ENCODE data around the gene ATP10A. TPM values are rescaled to one million over a fixed set of nuclear protein-coding genes. Genes with fewer than 3 reads are reported as not detected.
A peak's percentile ranks its signal among the peaks of the same experiment; 100 is the strongest.

Gene ATP10A
- total and polyA plus RNA-seq, 9 of the 15 experiments (the other 6 are each of a cell fraction or from before 2014, with no cell fraction given): 0.09 TPM; not detected in 8

GRCh38 chr15:25738171-25738965 lies 124.8 kb downstream of the ATP10A start:
- Histone ChIP-seq H3K4me2 (ENCODE audit: insufficient read depth, low read length) (no peak overlapping the region), H3K9me3 (replicated peaks; ENCODE audit: control insufficient read depth, insufficient read depth, low read depth, low read length) (no peaks in the 10 kb centered on the region), H3K79me2 (ENCODE audit: control insufficient read depth, insufficient read depth, low read length) (no peaks in the 10 kb centered on the region), H3K27me3 (ENCODE audit: control insufficient read depth in 2 of 2, insufficient read depth in 2 of 2, low read length in 2 of 2) (peaks cover 0 to 36% of the 10 kb centered on the region in 2 experiments; a peak in 3 of 5 replicates), H2AFZ (ENCODE audit: low read depth, low read length) (no peak overlapping the region), H3K9ac (ENCODE audit: insufficient read depth in 1 of 2, low read depth in 2 of 2, low read length in 2 of 2) (no peak overlapping the region), H3K4me1 (replicated peaks in 1 of 2; ENCODE audit: control insufficient read depth in 2 of 2, insufficient read depth in 2 of 2, low read length in 2 of 2) (no peaks in the 10 kb centered on the region), H3K27ac (ENCODE audit: extremely low read depth, low read depth, low read length) (no peak overlapping the region), H3K36me3 (ENCODE audit: control insufficient read depth, insufficient read depth, low read length) (no peaks in the 10 kb centered on the region), H4K20me1 (replicated peaks; ENCODE audit: control insufficient read depth, insufficient read depth, low read length) (0 out of 2 replicates have a peak, but pooled peaks cover 5% of the 10 kb centered on the region), H3K9me1 (ENCODE audit: control insufficient read depth, insufficient read depth, low read length) (no peaks in the 10 kb centered on the region), H3K4me3 (no peak overlapping the region)
- FAIRE-seq (no peak), ATAC-seq (no peak), DNase-seq (ENCODE audit: extremely low read depth in 1 of 4, low spot score in 3 of 4) (no peak)
- ChIA-PET POLR2A (no interaction called here), CTCF (ENCODE audit: low intra/inter-chr PET ratio) (no interaction called here)
- intact Hi-C loops (cut with micrococcal nuclease): no loop called here
- in situ Hi-C loops (cut with MboI): no loop called here
- no TSS peak for BruUV-seq (replicated peaks)
- 2% methylated on average over 7 of the region's 7 CpGs for WGBS (ENCODE audit: insufficient coverage, low coverage, missing lambda C conversion rate)
- TF ChIP-seq EZH2 (IDR thresholded peaks at IDR 0.05; ENCODE audit: borderline replicate concordance, low read depth, low read length) (no peak), CEBPG (CRISPR knock-in tag; IDR thresholded peaks at IDR 0.05) (0 out of 2 replicates have a peak, but pooled peaks have one; percentile 26), CEBPG (tag; conservative IDR thresholded peaks at IDR 0.05 in 1 of 2, IDR thresholded peaks at IDR 0.05 in 1 of 2) (peak; percentile 38 to 92; a peak in 3 of 4 replicates), MAX (CRISPR knock-in tag; IDR thresholded peaks at IDR 0.05) (no peak), ZSCAN29 (IDR thresholded peaks at IDR 0.05) (no peak), ESRRB (CRISPR knock-in tag; IDR thresholded peaks at IDR 0.05; ENCODE audit: borderline replicate concordance) (no peak), CEBPB (tag; IDR thresholded peaks at IDR 0.05) (peak; percentile 88), IRF9 (tag; IDR thresholded peaks at IDR 0.05) (peak; percentile 28; the same call in 1 of the 2 replicates)
